AG08396 (cell line): ENCODE measurements around the gene ATP13A2.
A peak's percentile ranks its signal among the peaks of the same experiment; 100 is the strongest.

Experiments
- DNase-seq: peaks from one replicate; pipeline ENCODE4 v3.0.0; 2012; ENCODE audit warnings: low spot score, mixed read lengths

The ATP13A2 gene

DNA sequence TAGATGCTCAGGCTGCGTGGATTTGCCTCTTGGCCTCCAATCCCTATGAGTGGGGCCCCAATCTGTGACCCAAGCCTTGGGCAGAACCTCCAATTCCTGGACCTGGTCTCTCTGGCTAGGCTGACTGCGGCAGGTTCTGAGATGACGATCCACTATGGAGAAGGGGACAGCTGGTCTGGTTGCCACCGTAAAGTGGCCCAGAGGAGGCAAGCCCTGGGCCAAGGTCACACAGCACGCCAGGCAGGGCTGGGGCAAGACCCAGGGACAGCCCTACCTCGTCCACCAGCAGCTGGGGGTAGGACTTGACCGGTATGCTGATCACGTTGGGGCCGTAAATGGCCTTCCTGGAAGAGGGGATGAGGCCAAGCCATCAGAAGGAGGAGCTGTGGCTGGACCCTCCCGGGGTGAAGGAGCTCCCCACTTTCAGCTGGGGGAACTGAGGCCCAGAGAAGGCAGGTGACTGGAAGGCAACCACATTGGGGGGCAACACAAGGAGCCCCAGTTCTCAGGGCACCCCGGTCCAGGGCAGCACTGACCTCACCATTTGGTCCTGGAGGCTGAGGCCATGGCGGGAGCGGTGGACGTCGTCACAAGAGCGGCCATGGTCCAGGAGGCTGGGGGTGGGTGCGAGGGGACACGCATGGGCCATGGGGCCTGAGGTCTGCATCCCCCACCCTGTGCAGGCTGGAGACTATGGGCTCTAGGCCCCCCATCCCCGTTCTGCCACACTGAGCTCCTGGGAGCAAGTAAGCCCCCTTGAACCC lies 9.8 kb downstream of the ATP13A2 start:
- DNase-seq: no peak

- DNase-seq: no peak
Observed at GRCh38 chr1:16999863-17000262, 11.9 kb downstream of the ATP13A2 start.

- DNase-seq: no peak
Observed at GRCh38 chr1:16998589-16998988, 13.1 kb downstream of the ATP13A2 start.

DNA sequence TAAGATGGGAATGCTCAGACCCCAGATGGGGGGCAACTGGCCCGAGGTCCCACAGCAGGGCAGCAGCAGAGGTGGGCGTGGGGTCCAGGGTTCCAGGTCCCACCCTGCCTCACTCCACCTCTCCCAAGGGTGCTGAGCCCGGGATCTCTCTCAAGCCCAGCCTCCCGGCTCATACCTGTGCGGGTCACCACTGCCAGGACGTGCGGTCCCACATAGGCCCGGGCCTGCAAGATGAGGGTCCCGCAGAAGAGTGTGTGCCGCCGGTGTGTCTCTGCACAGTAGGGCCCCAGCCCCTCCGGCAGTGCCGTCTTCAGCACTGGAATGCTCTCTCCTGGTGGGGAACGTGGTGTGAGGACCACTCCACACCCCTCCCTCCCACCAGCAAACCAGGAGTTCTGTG lies 14.9 kb downstream of the ATP13A2 start:
- DNase-seq: no peak

- no peak for DNase-seq
Observed at GRCh38 chr1:16993521-16994038, 18.1 kb downstream of the ATP13A2 start.

- no peak for DNase-seq
Observed at GRCh38 chr1:16992675-16993074, 19.1 kb downstream of the ATP13A2 start.

GRCh38 chr1:16992102-16992501 lies 19.6 kb downstream of the ATP13A2 start:
- no peak for DNase-seq

DNA sequence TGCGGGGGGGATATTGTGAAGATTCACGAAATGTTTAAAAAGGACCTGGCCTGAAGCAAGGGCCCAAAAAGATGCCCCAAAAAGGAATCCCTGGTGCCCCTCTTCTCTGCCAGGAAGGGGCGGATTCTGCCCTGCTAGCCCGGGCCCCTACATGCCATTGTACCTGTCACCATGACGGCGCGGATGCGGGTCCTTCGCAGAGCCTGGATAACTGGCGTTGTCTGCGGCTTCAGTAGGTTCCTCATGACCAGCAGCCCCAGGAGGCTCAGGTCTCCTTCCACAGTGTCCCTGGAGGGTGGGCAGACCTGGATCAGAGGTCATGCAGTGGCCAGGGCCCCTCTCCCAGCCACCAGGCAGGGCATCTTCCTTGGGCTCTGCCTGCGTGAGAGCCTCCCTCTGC lies 20.2 kb downstream of the ATP13A2 start:
- no peak for DNase-seq

GRCh38 chr1:16989676-16990391 lies 21.9 kb downstream of the ATP13A2 start:
- no peak for DNase-seq

GRCh38 chr1:16988210-16988609 lies 23.5 kb downstream of the ATP13A2 start:
- no peak for DNase-seq

- DNase-seq: no peak
Observed at GRCh38 chr1:16986962-16987361, 24.8 kb downstream of the ATP13A2 start.

DNA sequence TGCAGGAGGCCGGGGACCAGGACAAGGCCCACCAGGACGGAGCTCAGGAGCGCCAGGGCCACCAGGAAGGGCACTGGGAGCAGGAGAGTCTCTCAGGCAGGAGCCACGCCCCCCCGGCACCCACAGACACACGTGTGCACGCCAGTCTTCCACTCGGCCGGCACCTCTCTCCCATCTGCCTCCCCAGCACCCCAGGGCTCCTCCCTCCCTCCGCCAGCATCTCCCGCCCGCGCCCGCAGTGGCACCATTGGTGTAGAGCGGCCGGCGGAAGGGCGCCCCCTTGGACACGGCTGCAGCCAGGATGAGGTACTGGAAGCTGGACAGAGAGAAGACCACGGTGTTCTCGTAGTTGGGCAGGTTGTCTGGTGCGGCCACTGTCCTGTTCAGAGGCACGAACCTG lies 25.2 kb downstream of the ATP13A2 start:
- DNase-seq: no peak

GRCh38 chr1:16986113-16986512 lies 25.6 kb downstream of the ATP13A2 start:
- no peak for DNase-seq

DNA sequence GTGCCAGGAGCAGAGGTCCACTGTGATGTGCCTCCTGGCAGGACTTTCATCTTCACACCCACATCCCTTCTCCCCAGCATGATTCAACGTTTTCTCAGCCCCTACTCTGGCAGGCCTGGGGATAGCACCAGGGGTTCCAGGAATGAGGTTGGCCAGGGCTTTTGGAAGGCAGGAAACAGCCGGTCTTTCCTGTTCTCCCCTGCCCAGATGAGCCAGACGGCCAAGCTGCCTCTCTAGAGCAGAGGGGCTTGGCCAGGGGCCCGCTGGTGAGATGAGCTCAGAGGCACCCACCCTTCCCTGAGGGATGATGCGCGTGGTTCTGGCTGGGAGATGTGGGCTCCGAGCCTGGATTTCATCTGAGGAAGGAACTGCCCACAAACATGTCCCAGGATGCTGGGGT lies 27.0 kb downstream of the ATP13A2 start:
- DNase-seq: peak; percentile 82

- no peak for DNase-seq
Observed at GRCh38 chr1:16983649-16984048, 28.1 kb downstream of the ATP13A2 start.

GRCh38 chr1:16982902-16983301 lies 28.8 kb downstream of the ATP13A2 start:
- no peak for DNase-seq

DNA sequence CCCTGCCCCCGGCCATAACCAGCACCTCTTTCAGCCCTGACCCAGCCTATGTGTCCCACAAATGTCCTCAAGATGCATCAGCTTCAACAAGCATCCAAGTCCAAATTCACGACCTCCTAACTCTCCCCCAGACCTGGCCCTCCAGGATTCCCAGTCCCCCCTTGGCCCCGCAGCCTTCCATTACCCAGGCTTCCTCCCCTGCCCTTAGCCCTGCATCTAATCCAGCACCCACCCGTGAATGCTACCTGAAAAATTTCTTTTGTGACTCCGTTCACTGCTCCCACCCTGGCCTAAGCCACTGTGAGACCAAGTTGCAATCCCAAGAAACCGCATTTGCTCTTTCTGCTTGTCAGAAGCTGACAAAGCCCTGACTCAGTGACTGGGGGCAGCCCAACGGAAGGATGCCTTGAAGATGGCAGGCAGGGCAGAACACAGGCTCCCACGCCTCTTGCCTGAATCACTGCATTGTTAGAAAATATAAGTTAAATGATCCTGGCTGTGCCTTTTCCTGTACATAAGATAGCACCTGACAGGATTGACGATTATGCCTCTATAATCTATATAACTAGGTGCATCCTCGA lies 30.4 kb downstream of the ATP13A2 start:
- peak; percentile 83 for DNase-seq

DNA sequence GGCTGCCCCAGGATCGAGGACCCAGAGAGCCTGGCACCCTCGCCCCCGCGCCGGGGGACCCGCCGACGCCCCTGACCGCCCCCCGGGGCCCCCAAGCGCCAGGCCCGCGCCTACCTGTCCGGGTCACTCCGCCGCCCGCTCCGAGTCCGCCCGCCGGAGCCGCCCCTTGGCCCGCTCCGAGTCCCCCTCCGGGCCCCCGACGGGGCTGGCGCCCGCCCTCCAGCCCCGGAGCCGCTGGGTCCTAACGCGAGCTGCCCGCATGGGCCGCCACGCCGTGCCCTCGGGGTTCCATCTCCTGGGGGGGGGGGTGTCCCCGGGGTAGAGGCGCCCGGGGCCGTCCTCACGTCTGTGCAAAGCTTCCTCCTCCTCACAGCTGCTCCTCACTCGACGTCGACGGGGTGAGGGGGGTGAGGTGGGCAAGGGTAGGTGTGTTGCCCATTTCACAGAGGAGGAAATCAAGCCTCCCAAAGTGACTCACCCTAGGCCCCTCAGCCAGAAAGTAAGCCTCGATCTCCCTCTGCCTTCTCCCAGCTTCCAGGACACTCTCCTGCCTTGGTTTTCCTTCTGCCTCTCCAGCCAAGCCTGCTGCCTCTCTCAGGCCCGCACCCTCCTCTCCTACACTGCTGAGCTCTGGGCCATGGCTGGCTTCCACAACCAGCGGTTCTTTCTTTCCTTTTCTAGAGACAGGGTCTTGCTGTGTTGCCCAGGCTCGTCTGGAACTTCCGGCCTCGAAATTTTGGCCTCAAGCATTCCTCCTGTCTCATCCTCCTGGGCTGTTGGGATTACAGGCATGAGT lies 31.1 kb downstream of the ATP13A2 start, which contains the start of gene MFAP2:
Gene MFAP2 (minus strand): TSS at position 148 of the 796 bp plus-strand sequence. CDS start 2,347 bp downstream, outside the sequence.
- peak; percentile 79 for DNase-seq

DNA sequence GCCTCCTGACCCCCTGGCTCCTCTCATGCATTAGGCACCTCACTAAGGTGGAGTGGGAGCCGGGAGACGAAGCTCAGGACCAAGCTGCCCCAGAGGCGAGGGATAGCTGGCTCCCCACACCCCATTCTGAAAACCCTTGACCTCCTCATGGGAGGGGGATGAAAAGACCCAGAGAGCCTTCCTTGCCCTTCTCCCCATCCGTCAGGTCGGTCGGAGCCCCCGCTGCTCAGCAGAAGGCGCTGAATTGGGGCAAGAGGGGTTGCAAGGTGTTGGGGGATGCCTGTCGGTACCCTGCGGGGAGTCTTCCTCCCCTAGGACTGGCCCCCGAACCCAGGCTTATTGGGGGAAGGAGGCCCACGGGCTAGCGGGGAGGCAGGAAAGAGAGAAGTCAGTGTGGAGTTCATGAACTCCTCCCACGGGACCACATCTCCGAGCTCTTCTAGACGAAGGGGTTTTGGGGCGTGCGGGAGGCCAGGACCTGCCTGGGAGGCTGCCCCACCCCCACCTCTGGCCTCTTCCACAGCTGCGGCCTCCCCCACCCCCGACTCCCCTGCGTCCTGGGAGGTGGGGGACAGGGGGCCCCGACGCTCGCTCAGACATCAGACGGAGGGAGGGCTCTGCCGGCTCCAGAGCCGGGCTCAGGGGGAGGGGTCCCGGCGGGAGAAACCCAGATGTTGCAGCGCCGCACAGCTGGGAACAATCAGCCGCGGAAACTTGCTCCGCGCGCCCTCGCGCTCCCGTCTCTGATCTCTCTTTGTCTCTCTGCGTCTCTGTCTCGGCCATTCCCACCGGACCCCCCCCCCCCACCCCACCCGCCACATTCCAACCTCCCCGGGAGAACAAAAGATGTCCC lies 32.0 kb downstream of the ATP13A2 start:
- peak; percentile 71 for DNase-seq

- DNase-seq: peak; percentile 94
Observed at GRCh38 chr1:16978567-16979474, 32.9 kb downstream of the ATP13A2 start.
